ENCODE measurements around the gene TM4SF4. TPM values are rescaled to one million over a fixed set of nuclear protein-coding genes. Genes with fewer than 3 reads are reported as not detected.

TM4SF4 gene
- total RNA-seq, 1 donor from 2014 or later, result not detected

DNA sequence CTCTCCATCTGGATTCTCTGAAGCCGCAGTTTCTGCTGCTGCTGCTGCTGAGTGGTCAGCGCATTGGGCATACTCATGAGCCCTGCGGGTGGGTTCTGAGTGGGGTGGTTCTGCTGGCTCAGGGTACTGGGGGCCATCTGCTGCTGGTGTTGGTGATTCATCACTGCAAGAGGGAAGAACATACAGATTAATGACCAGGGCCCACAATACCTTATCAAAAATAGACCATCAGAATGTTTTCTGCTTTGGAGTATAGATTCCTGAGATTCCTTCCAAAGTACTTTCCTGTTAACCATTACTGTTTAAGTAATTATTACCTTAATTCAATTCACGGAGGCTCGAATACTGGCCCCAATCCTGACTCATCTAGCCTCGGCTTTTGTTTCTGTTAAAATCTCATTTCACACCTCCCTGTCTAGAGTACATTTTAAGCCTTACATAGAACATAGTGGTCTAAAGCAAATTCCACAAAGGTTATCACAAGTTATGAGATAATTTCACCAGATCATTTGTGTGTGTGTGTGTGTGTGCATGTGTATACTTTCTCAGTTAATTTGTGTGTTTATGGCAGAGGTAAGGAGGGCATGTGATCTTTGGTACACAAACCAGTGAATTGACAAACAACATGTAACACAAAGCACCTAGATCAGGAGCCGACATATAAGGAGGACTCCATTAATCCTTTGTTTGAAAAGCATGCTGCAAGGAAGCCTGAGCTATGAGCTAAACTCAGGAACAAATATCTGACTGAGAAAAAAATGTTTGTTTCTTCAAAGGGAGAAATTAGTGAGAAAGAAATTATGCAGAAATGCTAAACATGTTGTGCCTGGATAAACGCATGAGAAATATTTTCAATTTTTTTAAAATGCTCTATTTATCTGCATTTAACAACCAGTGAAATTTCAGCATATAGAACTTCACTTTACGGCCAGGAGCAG is 68.1 kb downstream of the TM4SF4 start:
- no peak for DNase-seq (ENCODE audit: low read depth, low spot score)
- no peaks in the 10 kb centered on the region for H3K27me3 Mint-ChIP-seq (ENCODE audit: low read depth)
- H3K9me3 Mint-ChIP-seq, result no peaks in the 10 kb centered on the region
- H3K27ac Mint-ChIP-seq (ENCODE audit: unreplicated experiment), result peak overlapping the region; percentile 55
- peak overlapping the region; percentile 6 for H3K4me3 Mint-ChIP-seq
- peaks cover 73% of the 10 kb centered on the region for H3K4me1 Mint-ChIP-seq
- TF ChIP-seq, protein P1, sequence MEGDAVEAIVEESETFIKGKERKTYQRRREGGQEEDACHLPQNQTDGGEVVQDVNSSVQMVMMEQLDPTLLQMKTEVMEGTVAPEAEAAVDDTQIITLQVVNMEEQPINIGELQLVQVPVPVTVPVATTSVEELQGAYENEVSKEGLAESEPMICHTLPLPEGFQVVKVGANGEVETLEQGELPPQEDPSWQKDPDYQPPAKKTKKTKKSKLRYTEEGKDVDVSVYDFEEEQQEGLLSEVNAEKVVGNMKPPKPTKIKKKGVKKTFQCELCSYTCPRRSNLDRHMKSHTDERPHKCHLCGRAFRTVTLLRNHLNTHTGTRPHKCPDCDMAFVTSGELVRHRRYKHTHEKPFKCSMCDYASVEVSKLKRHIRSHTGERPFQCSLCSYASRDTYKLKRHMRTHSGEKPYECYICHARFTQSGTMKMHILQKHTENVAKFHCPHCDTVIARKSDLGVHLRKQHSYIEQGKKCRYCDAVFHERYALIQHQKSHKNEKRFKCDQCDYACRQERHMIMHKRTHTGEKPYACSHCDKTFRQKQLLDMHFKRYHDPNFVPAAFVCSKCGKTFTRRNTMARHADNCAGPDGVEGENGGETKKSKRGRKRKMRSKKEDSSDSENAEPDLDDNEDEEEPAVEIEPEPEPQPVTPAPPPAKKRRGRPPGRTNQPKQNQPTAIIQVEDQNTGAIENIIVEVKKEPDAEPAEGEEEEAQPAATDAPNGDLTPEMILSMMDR (conservative IDR thresholded peaks at IDR 0.05), result no peak
- peaks cover 9% of the 10 kb centered on the region for H3K36me3 Mint-ChIP-seq (ENCODE audit: low read depth)

DNA sequence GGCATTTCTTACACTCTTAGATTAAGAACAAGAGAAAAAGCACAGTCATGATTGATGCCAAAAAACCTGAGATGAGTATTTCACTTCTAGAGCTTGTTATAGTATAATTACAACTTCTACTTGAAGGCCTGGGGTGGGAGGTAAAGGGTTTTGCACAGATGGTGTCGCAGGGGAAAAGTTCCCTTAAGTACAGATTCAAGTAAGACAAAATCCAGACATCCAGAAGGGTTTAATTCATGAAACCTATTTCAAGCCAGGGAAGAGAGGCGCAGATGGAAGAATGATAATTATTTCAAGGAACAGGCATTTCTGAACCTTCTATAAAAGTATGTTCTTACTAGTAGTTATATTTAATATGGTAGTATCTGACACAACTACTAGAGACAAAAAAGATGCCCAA is 70.6 kb downstream of the TM4SF4 start:
- Mint-ChIP-seq H3K36me3 (ENCODE audit: low read depth) (peaks cover 13% of the 10 kb centered on the region), H3K4me3 (no peak overlapping the region), H3K9me3 (no peaks in the 10 kb centered on the region), H3K4me1 (peaks cover 72% of the 10 kb centered on the region), H3K27ac (ENCODE audit: unreplicated experiment) (no peak overlapping the region), H3K27me3 (ENCODE audit: low read depth) (no peaks in the 10 kb centered on the region)
- TF ChIP-seq, protein P1 (conservative IDR thresholded peaks at IDR 0.05), result no peak
- no peak for DNase-seq (ENCODE audit: low read depth, low spot score)

DNA sequence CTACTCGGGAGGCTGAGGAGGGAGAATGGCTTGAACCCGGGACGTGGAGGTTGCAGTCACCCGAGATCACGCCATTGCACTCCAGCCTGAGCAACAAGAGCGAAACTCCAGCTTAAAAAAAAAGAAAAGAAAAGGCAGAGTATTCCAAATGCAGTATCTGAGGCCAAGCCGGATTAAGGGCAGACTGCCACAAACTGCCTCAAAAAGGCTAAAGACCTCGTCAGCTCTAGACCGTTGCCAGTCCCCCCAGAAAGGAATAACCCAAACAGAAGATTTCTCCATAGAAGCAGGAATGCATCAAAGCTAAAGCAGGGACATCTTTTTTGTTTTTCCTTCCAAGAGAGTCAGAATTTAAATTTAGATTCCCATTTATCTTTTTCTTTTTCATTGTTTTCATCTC is 72.9 kb downstream of the TM4SF4 start:
- H3K36me3 Mint-ChIP-seq (ENCODE audit: low read depth), result peaks cover 8% of the 10 kb centered on the region
- DNase-seq (ENCODE audit: low read depth, low spot score), result no peak
- no peaks in the 10 kb centered on the region for H3K9me3 Mint-ChIP-seq
- TF ChIP-seq, protein P1 (conservative IDR thresholded peaks at IDR 0.05), result no peak
- peak overlapping the region; percentile 69 for H3K27ac Mint-ChIP-seq (ENCODE audit: unreplicated experiment)
- peaks cover 63% of the 10 kb centered on the region for H3K4me1 Mint-ChIP-seq
- no peaks in the 10 kb centered on the region for H3K27me3 Mint-ChIP-seq (ENCODE audit: low read depth)
- H3K4me3 Mint-ChIP-seq, result no peak overlapping the region

DNA sequence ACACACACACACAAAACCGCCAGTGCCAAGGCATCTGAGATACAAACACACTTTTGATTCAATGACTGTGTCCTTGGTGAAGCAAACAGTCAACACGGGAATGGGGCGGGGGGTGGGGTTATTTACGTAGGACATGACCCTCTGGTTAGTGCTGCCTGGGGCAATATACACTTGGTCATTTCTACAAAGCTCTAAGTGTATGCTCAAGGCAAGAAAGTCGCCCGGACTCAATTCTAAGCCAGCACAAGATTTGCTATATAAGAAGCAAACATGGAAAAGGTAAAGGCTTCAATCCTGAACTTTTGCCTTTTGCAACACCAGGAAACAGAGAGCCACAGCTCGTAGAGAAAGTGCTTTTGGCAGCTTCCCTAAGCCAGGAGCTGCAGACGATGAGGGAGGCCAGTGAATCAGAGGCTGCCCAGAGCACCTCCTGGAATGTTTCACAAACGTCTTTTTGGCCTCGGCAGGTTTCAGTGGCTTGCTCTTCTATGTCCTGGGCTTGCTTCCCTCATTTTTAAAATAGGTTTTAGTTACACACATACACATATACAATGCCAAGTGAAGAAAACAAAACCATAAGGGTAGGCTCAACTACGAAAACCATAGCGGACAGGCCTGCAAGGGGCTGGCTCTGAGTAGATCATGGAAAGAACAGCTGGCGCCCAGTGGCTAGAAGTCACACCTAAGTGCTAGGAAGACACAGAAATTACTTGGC is 73.6 kb downstream of the TM4SF4 start:
- peaks cover 4% of the 10 kb centered on the region for H3K36me3 Mint-ChIP-seq (ENCODE audit: low read depth)
- no peak for DNase-seq (ENCODE audit: low read depth, low spot score)
- H3K4me3 Mint-ChIP-seq, result peak overlapping the region; percentile 47
- no peaks in the 10 kb centered on the region for H3K27me3 Mint-ChIP-seq (ENCODE audit: low read depth)
- TF ChIP-seq, protein P1 (conservative IDR thresholded peaks at IDR 0.05), result no peak
- H3K4me1 Mint-ChIP-seq, result peaks cover 63% of the 10 kb centered on the region
- H3K9me3 Mint-ChIP-seq, result no peaks in the 10 kb centered on the region
- peak overlapping the region; percentile 94 for H3K27ac Mint-ChIP-seq (ENCODE audit: unreplicated experiment)

DNA sequence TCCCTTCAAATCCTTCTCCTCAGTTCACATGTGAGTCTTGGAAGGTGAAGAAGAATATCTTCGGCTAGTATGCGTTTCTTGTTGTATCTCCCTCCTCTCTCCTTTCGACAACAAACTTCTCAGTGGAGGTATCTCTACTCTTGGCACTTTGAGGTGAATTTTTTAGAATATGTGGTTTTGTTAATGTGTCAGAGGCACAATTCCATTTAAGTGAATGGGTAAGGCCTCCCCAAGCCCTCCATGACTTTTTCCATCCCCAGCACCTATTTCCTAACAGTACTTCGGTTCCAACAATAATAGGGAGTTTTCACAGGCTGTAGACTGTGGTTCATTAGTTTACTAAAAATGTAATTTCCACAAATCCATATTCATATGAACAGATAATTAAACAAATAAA is 74.2 kb downstream of the TM4SF4 start:
- Mint-ChIP-seq H3K27me3 (ENCODE audit: low read depth) (no peaks in the 10 kb centered on the region), H3K4me3 (no peak overlapping the region), H3K4me1 (peaks cover 68% of the 10 kb centered on the region), H3K27ac (ENCODE audit: unreplicated experiment) (peak overlapping the region; percentile 94), H3K36me3 (ENCODE audit: low read depth) (peaks cover 4% of the 10 kb centered on the region), H3K9me3 (no peaks in the 10 kb centered on the region)
- no peak for DNase-seq (ENCODE audit: low read depth, low spot score)
- TF ChIP-seq, protein P1 (conservative IDR thresholded peaks at IDR 0.05), result no peak

All from neural crest cell (in vitro differentiated cells).